BJ (cell line): ENCODE data around the gene CST5. TPM values are rescaled to one million over a fixed set of nuclear protein-coding genes. Genes with fewer than 3 reads are reported as not detected.

Source experiments
- CTCF ChIA-PET: fragments of 350-600 bp; formaldehyde crosslinking; extraction: SDS; loops from one replicate; lab custom pipeline; 2021; ENCODE audit warnings: antibody characterized with exemption, inconsistent platforms; lab: Yijun Ruan, JAX
- POLR2A ChIA-PET: fragments of 300-600 bp; sonication (Branson Sonifier 250); formaldehyde crosslinking; extraction: SDS; loops from one replicate; lab custom pipeline; 2021; ENCODE audit warnings: antibody characterized with exemption; lab: Charles Lee
- DNase-seq: peaks from one replicate; pipeline ENCODE4 v3.0.0-alpha.2; 2011; ENCODE audit warnings: low read depth
- H3K27me3 ChIP-seq: 2 replicates; pipeline ENCODE4 v1.6.0; 2011; ENCODE audit warnings: low read length; ENCODE audit not compliant: control insufficient read depth, insufficient read depth
- H3K36me3 ChIP-seq: 2 replicates; pipeline ENCODE4 v1.5.1; 2011; ENCODE audit warnings: low read length; ENCODE audit not compliant: control insufficient read depth, insufficient read depth
- H3K4me3 ChIP-seq: 2 replicates; pipeline ENCODE4 v1.5.1; 2011; ENCODE audit warnings: low read depth, mild to moderate bottlenecking, control low read depth, low read length
- CTCF ChIP-seq: IDR thresholded peaks from 2 replicates; pipeline ENCODE4 v1.5.1; 2011; ENCODE audit warnings: low read depth, mild to moderate bottlenecking, control low read depth, inconsistent platforms, low read length, moderate library complexity; ENCODE audit not compliant: insufficient read depth
- polyA plus RNA-seq: library from polyadenylated mRNA; depleted of rRNA; stranded (reverse); fragments of >200 nt; gene quantifications from 2 replicates; pipeline ENCODE4 v1.2.3, GENCODE V29; 2011

The CST5 gene
- polyA plus RNA-seq, 1 experiment = not detected

- no peak for TF ChIP-seq CTCF
- POLR2A ChIA-PET = no interaction called here
- CTCF ChIA-PET = interaction anchor here (1.5 kb wide), 1 partner anchor 18 kb away, joined by 3 read pairs; no protein-coding TSS in a partner anchor
- Histone ChIP-seq H3K27me3 (peaks cover under 1% of the 10 kb centered on the region; the same call in 1 of the 2 replicates), H3K4me3 (no peak overlapping the region), H3K36me3 (no peaks in the 10 kb centered on the region)
- no peak for DNase-seq
Observed at GRCh38 chr20:23920408-23921325, 41.1 kb upstream of the CST5 start.

- Histone ChIP-seq H3K36me3 (no peaks in the 10 kb centered on the region), H3K4me3 (no peak overlapping the region), H3K27me3 (peaks cover 1% of the 10 kb centered on the region; the same call in 1 of the 2 replicates)
- POLR2A ChIA-PET = no interaction called here
- TF ChIP-seq CTCF = no peak
- no peak for DNase-seq
- CTCF ChIA-PET = no interaction called here
Observed at GRCh38 chr20:23918896-23919295, 39.3 kb upstream of the CST5 start.

GRCh38 chr20:23918101-23918862, 38.7 kb upstream of the CST5 start:
- no peak overlapping the region for H3K4me3 ChIP-seq
- CTCF ChIA-PET = no interaction called here
- TF ChIP-seq CTCF = no peak
- no peak for DNase-seq
- peaks cover 1% of the 10 kb centered on the region; the same call in 1 of the 2 replicates for H3K27me3 ChIP-seq
- POLR2A ChIA-PET = no interaction called here
- no peaks in the 10 kb centered on the region for H3K36me3 ChIP-seq

GRCh38 chr20:23917024-23917725, 37.6 kb upstream of the CST5 start:
- no peak for TF ChIP-seq CTCF
- CTCF ChIA-PET = no interaction called here
- peaks cover 1% of the 10 kb centered on the region; the same call in 1 of the 2 replicates for H3K27me3 ChIP-seq
- no peaks in the 10 kb centered on the region for H3K36me3 ChIP-seq
- POLR2A ChIA-PET = no interaction called here
- H3K4me3 ChIP-seq = no peak overlapping the region
- no peak for DNase-seq
